Measurements from ENCODE around the gene XAGE3.

Gene XAGE3

GRCh38 chrX:52839137-52839536 is 28.7 kb downstream of the XAGE3 start:
- no peak for DNase-seq (ENCODE audit: low read depth)

GRCh38 chrX:52830551-52830950 is 37.3 kb downstream of the XAGE3 start:
- no peak for DNase-seq (ENCODE audit: low read depth)

- DNase-seq (ENCODE audit: low read depth), result no peak
Measured at GRCh38 chrX:52824608-52825007, 43.3 kb downstream of the XAGE3 start.

DNA sequence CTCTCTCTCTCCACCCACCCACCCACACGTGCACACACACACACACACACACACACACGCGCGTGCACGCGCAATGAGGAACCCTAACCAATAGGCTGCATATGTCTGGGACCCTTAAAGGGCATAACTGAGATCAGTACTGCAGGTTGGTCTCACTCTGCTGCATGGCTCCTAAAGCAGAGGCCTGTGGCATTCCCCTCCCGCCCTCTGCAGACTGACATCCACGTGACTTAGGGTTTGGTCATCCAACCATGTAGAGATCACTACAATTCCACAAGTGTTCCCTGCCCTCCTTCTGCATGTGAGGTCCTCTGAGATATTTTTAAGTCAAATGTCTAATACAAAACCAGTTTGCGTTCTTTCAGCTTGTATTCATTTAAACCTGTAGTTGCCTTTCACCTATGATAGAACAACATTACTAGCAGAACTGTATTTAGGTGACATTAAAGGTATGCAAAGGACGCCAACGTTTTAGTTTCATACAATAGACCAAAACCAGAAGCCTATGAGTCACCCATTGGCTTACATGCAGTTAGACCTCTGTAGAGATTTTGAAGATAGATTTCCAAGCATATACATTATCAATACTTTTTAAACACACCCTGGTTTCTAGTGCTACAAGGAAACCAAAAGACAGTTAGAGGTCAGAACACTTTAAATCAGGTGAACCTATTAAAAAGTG is 46.7 kb downstream of the XAGE3 start:
- DNase-seq (ENCODE audit: low read depth), result no peak

DNA sequence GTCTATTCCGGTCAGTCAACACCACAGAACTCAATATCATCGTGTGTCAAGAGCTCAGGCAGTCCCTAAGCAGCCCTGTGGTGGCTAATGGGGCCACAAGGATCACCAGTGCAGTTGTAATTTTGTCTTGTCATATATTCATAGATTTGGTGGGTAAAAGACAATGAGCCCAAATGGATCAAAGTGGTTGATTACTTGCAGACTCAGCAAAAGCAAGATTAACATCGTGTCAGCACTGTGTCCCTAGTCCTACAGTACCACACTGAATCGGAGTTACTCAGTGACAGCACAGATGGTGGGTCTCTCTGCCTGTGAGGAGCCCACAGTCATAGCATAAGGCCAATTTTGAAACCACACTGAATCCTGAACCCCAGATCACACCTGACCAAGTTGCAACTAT is 48.1 kb downstream of the XAGE3 start:
- no peak for DNase-seq (ENCODE audit: low read depth)

Data from fibroblast of gingiva (primary cell).